Activated naive CD4-positive, alpha-beta T cell treated with Interleukin-2 at 50 U/mL for 16 hours (primary cell): ENCODE results near the gene CDK5RAP3.

Experiments used
- DNase-seq: peaks from one replicate; pipeline ENCODE4 v3.0.0-alpha.2; 2020

CDK5RAP3 gene

GRCh38 chr17:47949197-47949759, 21.6 kb upstream of the CDK5RAP3 start:
- peak; percentile 80 for DNase-seq

GRCh38 chr17:47949946-47950345, 21.0 kb upstream of the CDK5RAP3 start:
- DNase-seq, result no peak

GRCh38 chr17:47950448-47950847, 20.5 kb upstream of the CDK5RAP3 start:
- no peak for DNase-seq

GRCh38 chr17:47952171-47953021, 18.5 kb upstream of the CDK5RAP3 start:
- DNase-seq, result no peak

- DNase-seq, result no peak
Measured at GRCh38 chr17:47953909-47954308, 17.0 kb upstream of the CDK5RAP3 start.

GRCh38 chr17:47955497-47956461, 15.1 kb upstream of the CDK5RAP3 start:
- DNase-seq, result no peak

GRCh38 chr17:47956791-47957590, 13.9 kb upstream of the CDK5RAP3 start:
- DNase-seq, result no peak

- no peak for DNase-seq
Measured at GRCh38 chr17:47957591-47958490, 13.1 kb upstream of the CDK5RAP3 start, which contains the start of gene PRR15L. Gene PRR15L, minus strand, starts transcription at chr17:47957883. Its CDS starts 4,649 bp downstream, at chr17:47953234.

- DNase-seq, result no peak
Measured at GRCh38 chr17:47959825-47960655, 10.9 kb upstream of the CDK5RAP3 start.

- no peak for DNase-seq
Measured at GRCh38 chr17:47961406-47961805, 9.5 kb upstream of the CDK5RAP3 start.

- no peak for DNase-seq
Measured at GRCh38 chr17:47962901-47963300, 8.0 kb upstream of the CDK5RAP3 start.

GRCh38 chr17:47964856-47965255, 6.1 kb upstream of the CDK5RAP3 start:
- no peak for DNase-seq

- no peak for DNase-seq
Measured at GRCh38 chr17:47966079-47966519, 4.8 kb upstream of the CDK5RAP3 start.

- no peak for DNase-seq
Measured at GRCh38 chr17:47967607-47968252, 3.2 kb upstream of the CDK5RAP3 start.

- DNase-seq, result no peak
Measured at GRCh38 chr17:47968836-47969235, 2.1 kb upstream of the CDK5RAP3 start.

GRCh38 chr17:47969930-47970724, 786 bp upstream of the CDK5RAP3 start:
- DNase-seq, result no peak

- DNase-seq, result no peak
Measured at GRCh38 chr17:47973541-47973940, 2.6 kb downstream of the CDK5RAP3 start.

GRCh38 chr17:47975189-47975822, 4.4 kb downstream of the CDK5RAP3 start:
- DNase-seq, result no peak
